IMR-90 (cell line): ENCODE data around the gene HLA-E. TPM values are rescaled to one million over a fixed set of nuclear protein-coding genes. Genes with fewer than 3 reads are reported as not detected.

Source experiments
- ATAC-seq: fragments of 200-7000 bp; cut with Tn5 transposase; 2 replicates; pipeline ENCODE4 v1.9.1; 2020; ENCODE audit warnings: low read depth, mild to moderate bottlenecking, moderate library complexity
- BruUV-seq: library from RNA; stranded (reverse); fragments of 400-500 nt; replicated peaks from 2 replicates; lab custom pipeline; 2021; lab: Mats Ljungman, UMichigan
- CTCF ChIA-PET: fragments of 300-600 bp; formaldehyde crosslinking; extraction: SDS; loops from one replicate; lab custom pipeline; 2021; ENCODE audit warnings: antibody characterized with exemption; lab: Yijun Ruan, JAX
- POLR2A ChIA-PET: fragments of 300-600 bp; sonication (Branson Sonifier 250); formaldehyde crosslinking; loops from one replicate; lab custom pipeline; 2022; ENCODE audit warnings: antibody characterized with exemption; ENCODE audit not compliant: unreplicated experiment; lab: Charles Lee
- DNase-seq: peaks from one replicate; pipeline ENCODE4 v3.0.0; 2013
- H2AFZ ChIP-seq: replicated peaks from 2 replicates; pipeline ENCODE3; 2013; ENCODE audit warnings: low read length, mild to moderate bottlenecking; ENCODE audit not compliant: poor library complexity
- H2AK5ac ChIP-seq: 2 replicates; pipeline ENCODE4 v1.6.1; 2013; ENCODE audit warnings: low read depth, low read length, inconsistent platforms
- H2AK9ac ChIP-seq: replicated peaks from 2 replicates; pipeline ENCODE3; 2013; ENCODE audit warnings: mild to moderate bottlenecking, low read depth, low read length, moderate library complexity; ENCODE audit not compliant: poor library complexity
- H2BK120ac ChIP-seq: 2 replicates; pipeline ENCODE4 v1.6.1; 2013; ENCODE audit warnings: low read depth, low read length, inconsistent platforms
- H2BK15ac ChIP-seq: 3 replicates; pipeline ENCODE4 v1.6.1; 2013; ENCODE audit warnings: low read depth, low read length, inconsistent platforms
- H2BK20ac ChIP-seq: 2 replicates; pipeline ENCODE4 v1.6.1; 2013; ENCODE audit warnings: low read depth, mild to moderate bottlenecking, inconsistent platforms, low read length, moderate library complexity
- H2BK5ac ChIP-seq: 2 replicates; pipeline ENCODE4 v1.6.1; 2013; ENCODE audit warnings: mild to moderate bottlenecking, low read depth, low read length, inconsistent platforms; ENCODE audit not compliant: poor library complexity, severe bottlenecking
- H3K14ac ChIP-seq: replicated peaks from 2 replicates; pipeline ENCODE4 v1.6.1; 2013; ENCODE audit warnings: low read depth, low read length, inconsistent platforms
- H3K18ac ChIP-seq: 2 replicates; pipeline ENCODE4 v1.6.1; 2013; ENCODE audit warnings: low read depth, low read length, control low read depth
- H3K23ac ChIP-seq: 2 replicates; pipeline ENCODE4 v1.6.1; 2013; ENCODE audit warnings: low read depth, low read length, inconsistent platforms
- H3K27ac ChIP-seq: 2 replicates; pipeline ENCODE4 v1.5.1; 2013; ENCODE audit warnings: mild to moderate bottlenecking, control low read depth, low read length; ENCODE audit not compliant: insufficient read depth
- H3K27me3 ChIP-seq: 2 replicates; pipeline ENCODE4 v1.6.1; 2013; ENCODE audit warnings: low read length; ENCODE audit not compliant: control insufficient read depth, insufficient read depth
- H3K36me3 ChIP-seq: 2 replicates; pipeline ENCODE4 v1.6.1; 2013; ENCODE audit warnings: low read length, mixed read lengths; ENCODE audit not compliant: control insufficient read depth, insufficient read depth
- H3K4ac ChIP-seq: 2 replicates; pipeline ENCODE4 v1.6.1; 2013; ENCODE audit warnings: low read depth, low read length, inconsistent platforms
- H3K4me1 ChIP-seq: 2 replicates; pipeline ENCODE4 v1.6.1; 2013; ENCODE audit warnings: low read length, mixed read lengths; ENCODE audit not compliant: control insufficient read depth, insufficient read depth
- H3K4me2 ChIP-seq: 2 replicates; pipeline ENCODE4 v1.6.1; 2013; ENCODE audit warnings: low read depth, mild to moderate bottlenecking, control low read depth, low read length, moderate library complexity
- H3K4me3 ChIP-seq: 2 replicates; pipeline ENCODE4 v1.5.1; 2013; ENCODE audit warnings: low read depth, mild to moderate bottlenecking, control low read depth, low read length, moderate library complexity; ENCODE audit not compliant: insufficient read depth
- H3K56ac ChIP-seq: 2 replicates; pipeline ENCODE4 v1.6.1; 2013; ENCODE audit warnings: low read length, inconsistent platforms; ENCODE audit not compliant: insufficient read depth; ENCODE audit errors: extremely low read depth
- H3K79me1 ChIP-seq, 2 experiments: 2 replicates each; pipeline ENCODE4 v1.6.1; 2013; ENCODE audit warnings: low read length in 2 of 2, inconsistent platforms in 1 of 2, low read depth in 1 of 2
- H3K9ac ChIP-seq: 2 replicates; pipeline ENCODE4 v1.6.1; 2013; ENCODE audit warnings: low read depth, low read length, control low read depth
- H3K9me1 ChIP-seq: 2 replicates; pipeline ENCODE4 v1.6.1; 2013; ENCODE audit warnings: low read length, inconsistent platforms; ENCODE audit not compliant: insufficient read depth
- H3K9me3 ChIP-seq: 2 replicates; pipeline ENCODE4 v1.6.1; 2013; ENCODE audit warnings: low read length; ENCODE audit not compliant: control insufficient read depth, insufficient read depth
- H4K20me1 ChIP-seq: 2 replicates; pipeline ENCODE4 v1.6.1; 2013; ENCODE audit warnings: low read length, inconsistent platforms; ENCODE audit not compliant: insufficient read depth
- H4K5ac ChIP-seq: 2 replicates; pipeline ENCODE4 v1.6.1; 2013; ENCODE audit warnings: mild to moderate bottlenecking, low read depth, low read length, control low read depth
- H4K8ac ChIP-seq, 2 experiments: 2 replicates each; pipeline ENCODE4 v1.6.1; 2013; ENCODE audit warnings: low read depth in 2 of 2, low read length in 2 of 2, control low read depth in 1 of 2, inconsistent platforms in 1 of 2
- H4K91ac ChIP-seq: 2 replicates; pipeline ENCODE4 v1.6.1; 2013; ENCODE audit warnings: low read depth, low read length, inconsistent platforms; ENCODE audit not compliant: insufficient read depth
- MAZ ChIP-seq: IDR thresholded peaks from 2 replicates; pipeline ENCODE4 v1.6.1; 2012; ENCODE audit warnings: low read depth, mild to moderate bottlenecking, low read length, improper control_type of control experiment, moderate library complexity, borderline replicate concordance
- RCOR1 ChIP-seq: IDR thresholded peaks from 2 replicates; pipeline ENCODE4 v1.6.1; 2012; ENCODE audit warnings: mild to moderate bottlenecking, low read length, improper control_type of control experiment; ENCODE audit not compliant: insufficient replicate concordance
- WGBS, 2 experiments: methylation state at CpG; one replicate each; pipeline versions ENCODE4 v1.1.5 to v1.1.7; 2013; ENCODE audit warnings: missing lambda C conversion rate in 2 of 2; ENCODE audit not compliant: insufficient read length in 1 of 2; ENCODE audit errors: extremely low coverage in 2 of 2; 5-methylcytosine and 5-hydroxymethylcytosine counted together
- dilution Hi-C: fragments of 300-500 bp; cut with HindIII; formaldehyde crosslinking; loops from one replicate; pipeline ENCODE4 v1.14.3; 2018; ENCODE audit warnings: low sequenced_read_pairs; ENCODE audit not compliant: unreplicated experiment
- in situ Hi-C: fragments of 300-500 bp; cut with MboI; formaldehyde crosslinking; loops from 3 replicates; pipeline ENCODE4 v1.14.3; 2019; ENCODE audit warnings: low sequenced_read_pairs, inconsistent platforms, mixed read lengths
- intact Hi-C: fragments of 100-400 bp; cut with micrococcal nuclease; formaldehyde crosslinking; loops from 2 replicates; pipeline ENCODE4 v1.10.0; 2022
- polyA plus RNA-seq, 3 experiments: library from polyadenylated mRNA; depleted of rRNA; stranded (reverse); fragments of >200 nt; gene quantifications; 2 replicates each; pipeline ENCODE4 v1.2.3, GENCODE V29; 2012; ENCODE audit warnings: low replicate concordance in 1 of 3
- total RNA-seq: library from RNA; depleted of rRNA; stranded (reverse); fragments of >200 nt; gene quantifications from 2 replicates; pipeline ENCODE4 v1.2.3, GENCODE V29; 2012

HLA-E gene
- total and polyA plus RNA-seq, 2 of the 4 experiments (the other 2 are of a cell fraction): 83.6 to 84.8 TPM

DNA sequence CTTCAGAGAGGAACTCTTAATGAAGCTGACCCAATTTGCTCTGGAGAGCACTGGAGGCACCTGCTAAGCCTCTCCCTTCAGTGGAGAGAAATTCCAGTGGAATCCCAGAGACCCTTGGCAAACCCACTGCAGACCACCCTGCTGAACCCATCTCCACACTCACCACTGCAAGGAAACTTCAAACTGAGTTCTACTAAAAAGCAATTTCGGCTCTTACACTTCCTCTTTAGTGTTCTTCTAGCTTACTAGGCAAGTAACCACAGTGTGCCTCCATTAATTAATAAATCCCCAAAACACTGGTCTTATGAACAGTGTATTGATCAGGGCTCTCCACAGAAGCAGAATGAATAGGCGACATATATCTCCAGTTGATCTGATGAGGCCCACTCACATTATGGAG lies 43.0 kb upstream of the HLA-E start:
- Histone ChIP-seq H4K5ac (no peak overlapping the region), H3K4ac (no peak overlapping the region), H3K9me3 (no peaks in the 10 kb centered on the region), H2BK20ac (no peak overlapping the region), H3K14ac (no peak overlapping the region), H3K23ac (no peak overlapping the region), H3K4me2 (no peak overlapping the region), H3K36me3 (no peaks in the 10 kb centered on the region), H3K9me1 (no peaks in the 10 kb centered on the region), H3K27ac (no peak overlapping the region), H2AK9ac (no peak overlapping the region), H3K9ac (no peak overlapping the region), H2BK5ac (no peak overlapping the region), H4K91ac (no peak overlapping the region), H3K4me1 (peaks cover 4% of the 10 kb centered on the region), H4K8ac (no peak overlapping the region), H2AK5ac (no peak overlapping the region), H3K79me1 (no peaks in the 10 kb centered on the region), H3K4me3 (no peak overlapping the region), H2BK15ac (no peak overlapping the region), H3K18ac (no peak overlapping the region), H3K56ac (no peak overlapping the region), H2BK120ac (no peak overlapping the region), H3K27me3 (peaks cover 70% of the 10 kb centered on the region), H2AFZ (no peak overlapping the region), H4K20me1 (no peaks in the 10 kb centered on the region; the same call in 1 of the 2 replicates)
- WGBS, 2 experiments: 33% methylated on average over 1 of the region's 2 CpGs; no CpG with 5 or more reads in 1 of the 2 experiments
- TF ChIP-seq RCOR1: no peak
- no peak for TF ChIP-seq MAZ
- dilution Hi-C loops (no loop called here), in situ Hi-C loops (no loop called here), intact Hi-C loops (no loop called here)
- ATAC-seq: no peak
- no TSS peak for BruUV-seq
- no peak for DNase-seq
- ChIA-PET CTCF (no interaction called here), POLR2A (no interaction called here)
